Panc1 (cell line): ENCODE results near the gene MYBPC3. TPM values are rescaled to one million over a fixed set of nuclear protein-coding genes. Genes with fewer than 3 reads are reported as not detected.

ENCODE experiments used
- ATAC-seq: fragments of 200-7000 bp; cut with Tn5 transposase; 2 replicates; pipeline ENCODE4 v1.9.1; 2020; ENCODE audit warnings: mild to moderate bottlenecking, moderate library complexity
- BruUV-seq: library from RNA; stranded (reverse); fragments of 400-500 nt; replicated peaks from 2 replicates; lab custom pipeline; 2021; lab: Mats Ljungman, UMichigan
- CTCF ChIA-PET: fragments of 300-600 bp; sonication (Branson Sonifier 250); formaldehyde crosslinking; loops from one replicate; lab custom pipeline; 2022; ENCODE audit warnings: antibody characterized with exemption; lab: Charles Lee
- POLR2A ChIA-PET: fragments of 300-600 bp; sonication (Branson Sonifier 250); formaldehyde crosslinking; loops from one replicate; lab custom pipeline; 2022; ENCODE audit warnings: antibody characterized with exemption; lab: Charles Lee
- DNase-seq: peaks from one replicate; pipeline ENCODE4 v3.0.0-alpha.2; 2010; ENCODE audit warnings: low read depth, low spot score
- H3K27ac ChIP-seq: 2 replicates; pipeline ENCODE4 v1.5.1; 2011; ENCODE audit warnings: mild to moderate bottlenecking, low read length, inconsistent platforms
- H3K27me3 ChIP-seq: fragments of 200-500 bp; sonication (Bioruptor generic); 2 replicates; pipeline ENCODE4 v1.6.0; 2014; ENCODE audit warnings: low read length, inconsistent platforms; ENCODE audit not compliant: control insufficient read depth, insufficient read depth
- H3K36me3 ChIP-seq: fragments of 200-500 bp; sonication (Bioruptor generic); 2 replicates; pipeline ENCODE4 v1.5.1; 2014; ENCODE audit warnings: inconsistent platforms, mild to moderate bottlenecking, low read length, moderate library complexity; ENCODE audit not compliant: control insufficient read depth, insufficient read depth
- H3K4me1 ChIP-seq: 2 replicates; pipeline ENCODE4 v1.5.1; 2011; ENCODE audit warnings: inconsistent platforms, mild to moderate bottlenecking, low read length, moderate library complexity; ENCODE audit not compliant: control insufficient read depth, insufficient read depth
- H3K4me3 ChIP-seq, 2 experiments: 2 replicates each; pipeline ENCODE4 v1.5.1; 2011 to 2012; ENCODE audit warnings: low read depth in 2 of 2, low read length in 2 of 2, mild to moderate bottlenecking in 2 of 2, inconsistent platforms in 1 of 2, moderate library complexity in 1 of 2
- H3K9me3 ChIP-seq: fragments of 200-500 bp; sonication (Bioruptor generic); 2 replicates; pipeline ENCODE4 v1.5.1; 2014; ENCODE audit warnings: low read depth, mild to moderate bottlenecking, inconsistent platforms, low read length, moderate library complexity; ENCODE audit not compliant: control insufficient read depth, insufficient read depth
- POLR2AphosphoS5 ChIP-seq: IDR thresholded peaks from 2 replicates; pipeline ENCODE4 v1.6.1; 2012; ENCODE audit warnings: mild to moderate bottlenecking, low read depth, low read length, moderate library complexity
- SIN3A ChIP-seq: IDR thresholded peaks from 2 replicates; pipeline ENCODE4 v1.6.1; 2012; ENCODE audit warnings: low read depth, mild to moderate bottlenecking, low read length, moderate library complexity, borderline replicate concordance; ENCODE audit not compliant: insufficient read depth
- TCF7L2 ChIP-seq: IDR thresholded peaks from 2 replicates; pipeline ENCODE4 v1.6.1; 2011; ENCODE audit warnings: mild to moderate bottlenecking, low read depth, low read length, inconsistent platforms
- in situ Hi-C: cut with HindIII; loops from 2 replicates; pipeline ENCODE4 v1.10.0; 2016; ENCODE audit warnings: low sequenced_read_pairs, low pct_unique_long_range_greater_than_20kb
- intact Hi-C: fragments of 100-400 bp; cut with micrococcal nuclease; formaldehyde crosslinking; loops from one replicate; pipeline ENCODE4 v1.10.0; 2022; ENCODE audit not compliant: unreplicated experiment
- total RNA-seq: library from RNA; stranded (reverse); gene quantifications from one replicate; pipeline ENCODE4 v1.2.1, GENCODE V29; 2021; ENCODE audit not compliant: unreplicated experiment
- TF ChIP-seq, protein P1 (sequence below): fragments of 450-650 bp; IDR thresholded peaks from 2 replicates; pipeline ENCODE4 v1.5.1; 2017; ENCODE audit warnings: mild to moderate bottlenecking
- TF ChIP-seq, protein P2 (sequence below), 2 experiments: IDR thresholded peaks; 2 replicates each; pipeline ENCODE4 v1.6.1; 2011 to 2012; ENCODE audit warnings: low read depth in 2 of 2, control low read depth in 1 of 2, low read length in 1 of 2, mild to moderate bottlenecking in 1 of 2, moderate library complexity in 1 of 2; ENCODE audit not compliant: insufficient read depth in 1 of 2

MYBPC3 gene
- total RNA-seq, 1 experiment from 2014 or later, result not detected

DNA sequence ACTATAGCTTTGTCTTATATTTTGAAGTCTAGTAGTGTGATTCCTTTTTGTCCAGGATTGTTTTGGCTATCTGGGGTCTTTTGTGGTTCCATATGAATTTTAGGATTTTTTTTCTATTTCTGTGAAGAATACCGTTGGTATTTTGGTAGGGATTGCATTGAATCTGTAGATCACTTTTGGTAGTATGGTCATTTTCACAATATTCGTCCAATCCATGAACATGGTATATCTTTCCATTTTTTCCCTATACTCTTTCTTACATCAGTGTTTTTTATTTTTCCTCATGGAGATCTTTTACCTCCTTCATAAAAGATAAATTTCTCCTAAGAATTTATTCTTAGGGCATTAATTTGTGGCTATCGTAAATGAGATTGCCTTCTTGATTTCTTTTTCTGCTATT is 53.4 kb downstream of the MYBPC3 start:
- CTCF ChIA-PET, result interaction anchor here (0.6 kb wide), 1 partner anchor 56 kb away, joined by 3 read pairs; no protein-coding TSS in a partner anchor
- H3K9me3 ChIP-seq, result no peaks in the 10 kb centered on the region
- no peak overlapping the region for H3K4me3 ChIP-seq
- no peak overlapping the region for H3K27ac ChIP-seq
- POLR2A ChIA-PET, result no interaction called here
- TF ChIP-seq TCF7L2 (no peak), SIN3A (no peak), POLR2AphosphoS5 (no peak)
- TF ChIP-seq, protein P1, sequence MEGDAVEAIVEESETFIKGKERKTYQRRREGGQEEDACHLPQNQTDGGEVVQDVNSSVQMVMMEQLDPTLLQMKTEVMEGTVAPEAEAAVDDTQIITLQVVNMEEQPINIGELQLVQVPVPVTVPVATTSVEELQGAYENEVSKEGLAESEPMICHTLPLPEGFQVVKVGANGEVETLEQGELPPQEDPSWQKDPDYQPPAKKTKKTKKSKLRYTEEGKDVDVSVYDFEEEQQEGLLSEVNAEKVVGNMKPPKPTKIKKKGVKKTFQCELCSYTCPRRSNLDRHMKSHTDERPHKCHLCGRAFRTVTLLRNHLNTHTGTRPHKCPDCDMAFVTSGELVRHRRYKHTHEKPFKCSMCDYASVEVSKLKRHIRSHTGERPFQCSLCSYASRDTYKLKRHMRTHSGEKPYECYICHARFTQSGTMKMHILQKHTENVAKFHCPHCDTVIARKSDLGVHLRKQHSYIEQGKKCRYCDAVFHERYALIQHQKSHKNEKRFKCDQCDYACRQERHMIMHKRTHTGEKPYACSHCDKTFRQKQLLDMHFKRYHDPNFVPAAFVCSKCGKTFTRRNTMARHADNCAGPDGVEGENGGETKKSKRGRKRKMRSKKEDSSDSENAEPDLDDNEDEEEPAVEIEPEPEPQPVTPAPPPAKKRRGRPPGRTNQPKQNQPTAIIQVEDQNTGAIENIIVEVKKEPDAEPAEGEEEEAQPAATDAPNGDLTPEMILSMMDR, result no peak
- TF ChIP-seq, protein P2, sequence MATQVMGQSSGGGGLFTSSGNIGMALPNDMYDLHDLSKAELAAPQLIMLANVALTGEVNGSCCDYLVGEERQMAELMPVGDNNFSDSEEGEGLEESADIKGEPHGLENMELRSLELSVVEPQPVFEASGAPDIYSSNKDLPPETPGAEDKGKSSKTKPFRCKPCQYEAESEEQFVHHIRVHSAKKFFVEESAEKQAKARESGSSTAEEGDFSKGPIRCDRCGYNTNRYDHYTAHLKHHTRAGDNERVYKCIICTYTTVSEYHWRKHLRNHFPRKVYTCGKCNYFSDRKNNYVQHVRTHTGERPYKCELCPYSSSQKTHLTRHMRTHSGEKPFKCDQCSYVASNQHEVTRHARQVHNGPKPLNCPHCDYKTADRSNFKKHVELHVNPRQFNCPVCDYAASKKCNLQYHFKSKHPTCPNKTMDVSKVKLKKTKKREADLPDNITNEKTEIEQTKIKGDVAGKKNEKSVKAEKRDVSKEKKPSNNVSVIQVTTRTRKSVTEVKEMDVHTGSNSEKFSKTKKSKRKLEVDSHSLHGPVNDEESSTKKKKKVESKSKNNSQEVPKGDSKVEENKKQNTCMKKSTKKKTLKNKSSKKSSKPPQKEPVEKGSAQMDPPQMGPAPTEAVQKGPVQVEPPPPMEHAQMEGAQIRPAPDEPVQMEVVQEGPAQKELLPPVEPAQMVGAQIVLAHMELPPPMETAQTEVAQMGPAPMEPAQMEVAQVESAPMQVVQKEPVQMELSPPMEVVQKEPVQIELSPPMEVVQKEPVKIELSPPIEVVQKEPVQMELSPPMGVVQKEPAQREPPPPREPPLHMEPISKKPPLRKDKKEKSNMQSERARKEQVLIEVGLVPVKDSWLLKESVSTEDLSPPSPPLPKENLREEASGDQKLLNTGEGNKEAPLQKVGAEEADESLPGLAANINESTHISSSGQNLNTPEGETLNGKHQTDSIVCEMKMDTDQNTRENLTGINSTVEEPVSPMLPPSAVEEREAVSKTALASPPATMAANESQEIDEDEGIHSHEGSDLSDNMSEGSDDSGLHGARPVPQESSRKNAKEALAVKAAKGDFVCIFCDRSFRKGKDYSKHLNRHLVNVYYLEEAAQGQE (IDR thresholded peaks at IDR 0.05; ENCODE audit: insufficient read depth in 1 of 2, low read depth in 2 of 2, low read length in 1 of 2), result no peak
- DNase-seq, result no peak
- ATAC-seq, result no peak
- BruUV-seq, result no TSS peak
- no peaks in the 10 kb centered on the region for H3K27me3 ChIP-seq
- no peaks in the 10 kb centered on the region for H3K4me1 ChIP-seq
- intact Hi-C loops, result no loop called here
- H3K36me3 ChIP-seq, result peaks cover 7% of the 10 kb centered on the region
- in situ Hi-C loops, result no loop called here

DNA sequence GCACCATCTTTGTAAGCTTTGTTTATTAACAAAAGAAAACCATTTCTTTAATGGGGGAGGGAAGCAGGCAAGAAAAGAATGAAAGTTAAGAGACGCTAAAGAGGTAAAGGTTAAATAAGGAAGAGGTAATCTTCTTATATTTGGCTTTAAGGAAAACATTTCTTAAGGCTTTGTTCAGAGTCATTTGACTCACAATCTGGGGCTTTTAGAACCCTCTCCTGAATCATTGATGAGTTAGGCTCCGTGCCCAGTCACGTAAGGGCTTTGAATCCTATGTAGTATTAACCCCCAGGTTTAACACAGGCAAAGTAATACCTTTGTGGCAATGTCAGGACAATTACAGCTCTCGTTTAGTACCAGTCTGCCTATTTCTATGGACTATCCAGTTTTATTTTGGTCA is 56.5 kb downstream of the MYBPC3 start:
- Histone ChIP-seq H3K27ac (no peak overlapping the region), H3K9me3 (no peaks in the 10 kb centered on the region), H3K36me3 (peaks cover 11% of the 10 kb centered on the region), H3K4me3 (no peak overlapping the region), H3K27me3 (no peaks in the 10 kb centered on the region), H3K4me1 (no peaks in the 10 kb centered on the region)
- no TSS peak for BruUV-seq
- POLR2A ChIA-PET, result no interaction called here
- TF ChIP-seq TCF7L2 (no peak), SIN3A (no peak), POLR2AphosphoS5 (no peak)
- TF ChIP-seq, protein P1, result no peak
- TF ChIP-seq, protein P2 (IDR thresholded peaks at IDR 0.05; ENCODE audit: insufficient read depth in 1 of 2, low read depth in 2 of 2, low read length in 1 of 2), result no peak
- in situ Hi-C loops, result no loop called here
- DNase-seq (no peak), ATAC-seq (no peak)
- intact Hi-C loops, result no loop called here
- CTCF ChIA-PET, result no interaction called here
